Breast epithelium (tissue), 3 donors: ENCODE results near the gene MUC5AC.

Source experiments
- POLR2A ChIP-seq: fragments of 450-650 bp; IDR thresholded peaks from one replicate; pipeline ENCODE4 v1.6.1; 2016; ENCODE audit warnings: antibody characterized with exemption, mild to moderate bottlenecking, moderate library complexity
- TF ChIP-seq, protein P1 (sequence below), 3 donors: fragments of 450-650 bp; IDR thresholded peaks; one replicate each; pipeline ENCODE4 v1.5.1; 2016 to 2017; ENCODE audit warnings: antibody characterized with exemption in 3 of 3, mild to moderate bottlenecking in 3 of 3, moderate library complexity in 3 of 3

DNA sequence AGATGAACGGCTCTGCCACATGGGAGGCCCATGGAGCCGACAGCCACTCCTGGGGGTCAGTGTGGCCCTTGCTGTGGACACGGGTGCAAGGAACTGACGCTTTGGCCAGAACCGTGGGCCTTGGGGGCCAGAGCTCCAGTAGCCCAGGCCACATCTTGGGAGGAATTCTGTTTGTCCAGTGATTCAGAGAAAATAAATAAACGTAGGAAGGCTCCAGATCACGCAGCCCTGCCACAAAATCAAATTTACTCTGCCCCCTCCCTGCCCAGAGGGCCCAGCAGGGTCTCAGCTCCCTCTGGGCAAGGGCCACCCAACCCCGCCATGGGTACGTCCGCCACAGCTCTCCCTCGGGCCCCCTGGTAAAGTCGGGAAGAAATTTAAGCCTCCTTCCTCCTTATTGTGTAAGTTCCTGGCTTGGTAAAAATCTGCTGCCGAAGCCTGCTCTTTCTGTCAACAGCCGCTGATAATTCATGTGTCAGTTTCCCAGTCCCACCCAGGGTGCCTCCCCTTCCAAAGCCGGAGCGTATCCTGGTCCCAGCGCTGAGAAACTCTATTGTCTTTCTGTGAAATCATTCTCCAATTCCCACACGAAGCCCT lies 6.9 kb upstream of the MUC5AC start:
- TF ChIP-seq POLR2A: no peak
- TF ChIP-seq, protein P1, sequence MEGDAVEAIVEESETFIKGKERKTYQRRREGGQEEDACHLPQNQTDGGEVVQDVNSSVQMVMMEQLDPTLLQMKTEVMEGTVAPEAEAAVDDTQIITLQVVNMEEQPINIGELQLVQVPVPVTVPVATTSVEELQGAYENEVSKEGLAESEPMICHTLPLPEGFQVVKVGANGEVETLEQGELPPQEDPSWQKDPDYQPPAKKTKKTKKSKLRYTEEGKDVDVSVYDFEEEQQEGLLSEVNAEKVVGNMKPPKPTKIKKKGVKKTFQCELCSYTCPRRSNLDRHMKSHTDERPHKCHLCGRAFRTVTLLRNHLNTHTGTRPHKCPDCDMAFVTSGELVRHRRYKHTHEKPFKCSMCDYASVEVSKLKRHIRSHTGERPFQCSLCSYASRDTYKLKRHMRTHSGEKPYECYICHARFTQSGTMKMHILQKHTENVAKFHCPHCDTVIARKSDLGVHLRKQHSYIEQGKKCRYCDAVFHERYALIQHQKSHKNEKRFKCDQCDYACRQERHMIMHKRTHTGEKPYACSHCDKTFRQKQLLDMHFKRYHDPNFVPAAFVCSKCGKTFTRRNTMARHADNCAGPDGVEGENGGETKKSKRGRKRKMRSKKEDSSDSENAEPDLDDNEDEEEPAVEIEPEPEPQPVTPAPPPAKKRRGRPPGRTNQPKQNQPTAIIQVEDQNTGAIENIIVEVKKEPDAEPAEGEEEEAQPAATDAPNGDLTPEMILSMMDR (IDR thresholded peaks at IDR 0.05): no peak
